ENCODE measurements around the gene NEDD4L.
A peak's percentile ranks its signal among the peaks of the same experiment; 100 is the strongest.
"Not testable (repeated sequence)": the region's sequence is repeated elsewhere in the genome, so short reads cannot be mapped to it uniquely, and the experiment has no call there.

NEDD4L gene

GRCh38 chr18:58158008-58158407 is 114.0 kb downstream of the NEDD4L start:
- Histone ChIP-seq H3K4me1 (no peaks in the 10 kb centered on the region), H3K9me3 (no peaks in the 10 kb centered on the region), H3K4me3 (no peak overlapping the region), H3K27me3 (ENCODE audit: low read depth) (no peaks in the 10 kb centered on the region), H3K36me3 (replicated peaks) (no peaks in the 10 kb centered on the region)
- in situ Hi-C loops (cut with MboI; ENCODE audit: low sequenced_read_pairs) = no loop called here
- no peak for DNase-seq (ENCODE audit: low spot score in 2 of 2)

- Histone ChIP-seq H3K4me3 (no peak overlapping the region), H3K9me3 (no peaks in the 10 kb centered on the region), H3K36me3 (replicated peaks) (no peaks in the 10 kb centered on the region), H3K4me1 (no peaks in the 10 kb centered on the region), H3K27me3 (ENCODE audit: low read depth) (no peaks in the 10 kb centered on the region)
- no peak for DNase-seq (ENCODE audit: low spot score in 2 of 2)
- in situ Hi-C loops (cut with MboI; ENCODE audit: low sequenced_read_pairs) = no loop called here
Observed at GRCh38 chr18:58158459-58158858, 114.4 kb downstream of the NEDD4L start.

DNA sequence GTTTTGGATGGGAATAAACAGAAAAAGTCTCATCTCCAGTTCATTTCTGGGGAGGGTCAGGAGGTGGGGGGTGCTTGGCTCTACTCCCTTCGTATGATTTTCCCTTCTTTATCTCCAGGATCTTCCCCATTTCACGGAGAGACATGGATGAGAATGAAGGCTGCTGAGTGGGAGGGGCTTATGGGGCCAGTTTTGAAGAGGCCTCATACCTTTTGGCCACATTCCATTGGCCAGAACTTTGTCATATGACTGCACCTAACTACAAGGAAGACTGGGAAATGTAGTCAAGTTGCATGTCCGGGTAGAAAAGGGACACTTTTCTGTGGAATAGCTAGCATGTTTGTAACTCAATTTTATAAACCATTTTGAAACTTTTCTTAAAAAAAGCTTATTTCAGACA is 117.6 kb downstream of the NEDD4L start:
- Histone ChIP-seq H3K4me3 (no peak overlapping the region), H3K27me3 (ENCODE audit: low read depth) (no peaks in the 10 kb centered on the region), H3K36me3 (replicated peaks) (no peaks in the 10 kb centered on the region), H3K4me1 (no peaks in the 10 kb centered on the region), H3K9me3 (no peaks in the 10 kb centered on the region)
- in situ Hi-C loops (cut with MboI; ENCODE audit: low sequenced_read_pairs) = no loop called here
- DNase-seq (ENCODE audit: low spot score in 2 of 2) = peak; percentile 31 to 66

DNA sequence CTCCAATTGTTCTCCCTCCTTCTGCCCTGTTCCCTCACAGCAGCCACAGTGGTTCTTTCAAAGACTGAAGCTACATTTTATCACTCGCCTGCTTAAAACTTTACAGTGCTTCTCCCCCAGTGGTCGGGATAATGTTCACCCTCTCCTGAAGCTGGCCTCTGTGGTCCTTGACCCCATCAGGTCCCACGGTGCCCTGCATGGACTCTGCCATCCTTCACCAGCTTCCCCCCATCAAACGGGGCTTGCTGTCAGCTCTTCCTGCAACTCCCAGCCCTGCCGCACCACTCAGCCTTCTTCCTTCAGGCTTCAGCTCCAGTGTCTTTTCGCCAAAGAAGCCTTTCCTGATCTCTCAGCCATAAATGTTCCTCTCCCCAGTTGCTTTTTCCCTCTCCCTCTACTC is 118.1 kb downstream of the NEDD4L start:
- no peak for DNase-seq (ENCODE audit: low spot score in 2 of 2)
- Histone ChIP-seq H3K9me3 (no peaks in the 10 kb centered on the region), H3K27me3 (ENCODE audit: low read depth) (no peaks in the 10 kb centered on the region), H3K36me3 (replicated peaks) (no peaks in the 10 kb centered on the region), H3K4me1 (no peaks in the 10 kb centered on the region), H3K4me3 (no peak overlapping the region)
- in situ Hi-C loops (cut with MboI; ENCODE audit: low sequenced_read_pairs) = no loop called here

- Histone ChIP-seq H3K4me1 (no peaks in the 10 kb centered on the region), H3K27me3 (ENCODE audit: low read depth) (no peaks in the 10 kb centered on the region), H3K36me3 (replicated peaks) (no peaks in the 10 kb centered on the region), H3K9me3 (no peaks in the 10 kb centered on the region), H3K4me3 (no peak overlapping the region)
- no peak for DNase-seq (ENCODE audit: low spot score in 2 of 2)
- in situ Hi-C loops (cut with MboI; ENCODE audit: low sequenced_read_pairs) = no loop called here
Observed at GRCh38 chr18:58163004-58163590, 119.1 kb downstream of the NEDD4L start.

GRCh38 chr18:58166278-58166844 is 122.3 kb downstream of the NEDD4L start:
- H3K27me3 ChIP-seq (ENCODE audit: low read depth) = no peaks in the 10 kb centered on the region
- H3K4me1 ChIP-seq = no peaks in the 10 kb centered on the region
- in situ Hi-C loops (cut with MboI; ENCODE audit: low sequenced_read_pairs) = no loop called here
- no peaks in the 10 kb centered on the region for H3K36me3 ChIP-seq (replicated peaks)
- no peak overlapping the region for H3K4me3 ChIP-seq
- H3K9me3 ChIP-seq = no peaks in the 10 kb centered on the region
- no peak for DNase-seq (ENCODE audit: low spot score in 2 of 2)

DNA sequence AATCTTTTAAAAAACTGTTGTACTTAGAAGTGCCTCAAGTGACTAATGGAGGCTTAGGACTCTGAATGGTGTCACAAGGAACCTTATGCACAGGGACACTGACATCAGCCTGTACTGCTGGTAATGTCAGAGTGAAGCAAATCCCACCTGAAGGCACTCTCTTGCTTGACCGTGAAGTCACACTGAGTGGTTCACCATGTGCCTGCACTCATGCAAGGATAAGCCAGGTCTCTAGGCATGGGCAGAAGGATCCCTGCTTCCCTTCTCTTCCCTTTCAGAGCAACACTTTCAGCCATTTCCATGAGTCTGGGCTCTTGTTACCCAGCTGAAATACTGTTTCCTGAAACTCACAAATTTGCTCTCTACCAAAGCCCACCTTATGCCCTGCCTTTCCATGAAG is 123.0 kb downstream of the NEDD4L start:
- Histone ChIP-seq H3K4me3 (no peak overlapping the region), H3K27me3 (ENCODE audit: low read depth) (no peaks in the 10 kb centered on the region), H3K9me3 (no peaks in the 10 kb centered on the region), H3K4me1 (no peaks in the 10 kb centered on the region), H3K36me3 (replicated peaks) (no peaks in the 10 kb centered on the region)
- in situ Hi-C loops (cut with MboI; ENCODE audit: low sequenced_read_pairs) = no loop called here
- no peak for DNase-seq (ENCODE audit: low spot score in 2 of 2)

- Histone ChIP-seq H3K4me3 (no peak overlapping the region), H3K27me3 (ENCODE audit: low read depth) (no peaks in the 10 kb centered on the region), H3K9me3 (no peaks in the 10 kb centered on the region), H3K4me1 (no peaks in the 10 kb centered on the region), H3K36me3 (replicated peaks) (no peaks in the 10 kb centered on the region)
- in situ Hi-C loops (cut with MboI; ENCODE audit: low sequenced_read_pairs) = no loop called here
- DNase-seq (ENCODE audit: low spot score in 2 of 2) = no peak
Observed at GRCh38 chr18:58168221-58168620, 124.2 kb downstream of the NEDD4L start.

DNA sequence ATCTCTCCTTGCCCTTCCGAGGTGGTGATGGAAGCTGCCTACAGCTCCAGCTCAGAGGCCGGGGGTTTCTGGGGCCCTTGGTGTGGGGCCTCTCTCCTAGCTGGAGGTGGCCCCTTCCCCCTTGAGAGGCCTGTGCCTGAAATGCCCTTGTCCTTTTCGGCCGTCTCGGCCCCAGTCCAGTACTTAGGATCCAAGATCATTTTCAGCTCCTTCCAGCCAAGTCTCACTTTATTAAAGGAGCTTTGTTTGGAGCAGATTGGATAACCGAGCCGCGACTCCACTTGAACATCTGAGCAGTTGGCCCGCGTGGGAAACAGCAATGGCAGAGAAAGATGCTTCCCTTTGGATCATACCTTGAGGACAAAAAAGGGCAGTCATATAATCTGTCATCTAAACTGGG is 125.0 kb downstream of the NEDD4L start:
- in situ Hi-C loops (cut with MboI; ENCODE audit: low sequenced_read_pairs) = no loop called here
- H3K4me3 ChIP-seq = no peak overlapping the region
- H3K36me3 ChIP-seq (replicated peaks) = no peaks in the 10 kb centered on the region
- no peaks in the 10 kb centered on the region for H3K9me3 ChIP-seq
- H3K4me1 ChIP-seq = no peaks in the 10 kb centered on the region
- no peaks in the 10 kb centered on the region for H3K27me3 ChIP-seq (ENCODE audit: low read depth)
- DNase-seq (ENCODE audit: low spot score in 2 of 2) = no peak

DNA sequence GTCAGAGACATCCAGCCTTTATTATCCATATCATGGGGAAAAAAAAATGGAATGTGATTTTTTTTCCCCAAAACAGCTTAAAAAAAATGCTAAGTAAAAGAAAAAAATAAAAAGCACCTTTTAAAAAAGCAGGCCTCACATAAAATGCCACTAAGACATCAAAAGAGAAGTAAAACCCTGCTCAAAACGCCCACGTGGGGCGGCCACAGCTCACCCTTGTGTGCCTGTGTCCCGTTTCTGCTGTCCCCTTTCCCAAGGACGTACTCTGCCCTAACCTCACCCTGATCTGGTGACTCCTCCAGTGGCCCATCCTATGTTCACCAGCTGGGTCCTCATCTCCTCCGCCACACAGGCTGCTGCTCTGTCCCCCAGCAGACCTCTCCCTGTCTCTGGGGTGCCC is 125.4 kb downstream of the NEDD4L start:
- H3K36me3 ChIP-seq (replicated peaks) = no peaks in the 10 kb centered on the region
- DNase-seq (ENCODE audit: low spot score in 2 of 2) = no peak
- no peak overlapping the region for H3K4me3 ChIP-seq
- no peaks in the 10 kb centered on the region for H3K9me3 ChIP-seq
- in situ Hi-C loops (cut with MboI; ENCODE audit: low sequenced_read_pairs) = no loop called here
- no peaks in the 10 kb centered on the region for H3K27me3 ChIP-seq (ENCODE audit: low read depth)
- no peaks in the 10 kb centered on the region for H3K4me1 ChIP-seq

DNA sequence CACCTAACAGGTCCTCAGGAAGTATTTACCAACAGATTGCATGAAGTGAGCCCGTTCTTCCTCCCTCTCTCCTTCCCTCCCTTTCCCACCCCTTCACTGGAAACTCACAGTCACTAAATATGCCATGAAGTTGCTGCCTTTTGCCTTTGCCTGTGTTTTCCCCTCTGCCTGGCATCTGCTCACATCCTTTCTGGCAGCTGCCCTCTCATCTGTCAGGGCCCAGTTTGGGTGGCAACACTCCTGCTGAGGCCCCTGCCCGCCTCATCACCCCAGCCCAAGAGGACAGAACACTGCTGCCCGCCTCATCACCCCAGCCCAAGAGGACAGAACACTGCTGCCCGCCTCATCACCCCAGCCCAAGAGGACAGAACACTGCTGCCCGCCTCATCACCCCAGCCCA is 126.0 kb downstream of the NEDD4L start:
- DNase-seq (ENCODE audit: low spot score in 2 of 2); H3K27me3 ChIP-seq (ENCODE audit: low read depth); H3K4me3 ChIP-seq; in situ Hi-C loops (cut with MboI; ENCODE audit: low sequenced_read_pairs); H3K36me3 ChIP-seq (replicated peaks); H3K9me3 ChIP-seq; H3K4me1 ChIP-seq: not testable (repeated sequence)

DNA sequence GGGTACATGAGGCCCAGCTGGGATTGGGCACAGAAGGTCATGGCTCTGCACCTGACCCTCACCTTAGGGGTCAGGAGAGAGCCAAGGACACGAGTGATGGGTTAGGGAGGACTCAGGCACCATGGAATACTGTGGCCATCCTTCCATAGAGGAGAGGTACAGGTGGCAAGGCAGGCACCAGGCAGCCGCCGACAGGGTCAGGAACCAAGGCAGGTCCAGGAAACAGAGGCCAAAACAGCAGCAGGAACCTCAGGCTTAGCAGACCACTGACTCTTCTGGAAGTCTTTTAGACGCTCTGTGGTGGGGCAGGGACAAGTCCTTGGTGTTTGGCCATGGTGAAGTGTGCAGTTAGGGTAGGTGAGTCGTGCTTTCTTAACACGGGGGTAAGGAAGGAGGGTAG is 128.0 kb downstream of the NEDD4L start:
- Histone ChIP-seq H3K4me1 (no peaks in the 10 kb centered on the region), H3K9me3 (no peaks in the 10 kb centered on the region), H3K27me3 (ENCODE audit: low read depth) (no peaks in the 10 kb centered on the region), H3K4me3 (no peak overlapping the region), H3K36me3 (replicated peaks) (no peaks in the 10 kb centered on the region)
- in situ Hi-C loops (cut with MboI; ENCODE audit: low sequenced_read_pairs) = no loop called here
- DNase-seq (ENCODE audit: low spot score in 2 of 2) = no peak

DNA sequence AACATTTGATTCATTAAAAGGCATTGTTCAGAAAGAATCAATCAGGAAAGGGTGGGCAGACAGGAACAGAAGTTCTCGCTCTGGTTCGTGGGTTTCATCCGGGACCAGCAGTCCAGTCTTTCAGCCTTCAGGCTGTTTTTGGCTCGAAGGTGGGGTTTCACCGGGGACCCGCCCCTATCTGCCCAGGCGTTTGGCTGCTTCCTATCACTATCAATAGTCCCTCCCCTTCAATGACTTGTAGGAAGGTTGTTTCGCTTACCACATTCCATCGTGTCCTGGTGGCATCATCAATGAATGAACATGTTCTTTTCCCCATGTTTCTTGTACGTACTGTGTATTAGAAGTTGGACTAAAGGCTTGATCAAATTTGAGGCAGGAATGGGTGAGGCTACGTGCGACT is 130.3 kb downstream of the NEDD4L start:
- in situ Hi-C loops (cut with MboI; ENCODE audit: low sequenced_read_pairs) = no loop called here
- H3K4me1 ChIP-seq = no peaks in the 10 kb centered on the region
- H3K36me3 ChIP-seq (replicated peaks) = no peaks in the 10 kb centered on the region

DNA sequence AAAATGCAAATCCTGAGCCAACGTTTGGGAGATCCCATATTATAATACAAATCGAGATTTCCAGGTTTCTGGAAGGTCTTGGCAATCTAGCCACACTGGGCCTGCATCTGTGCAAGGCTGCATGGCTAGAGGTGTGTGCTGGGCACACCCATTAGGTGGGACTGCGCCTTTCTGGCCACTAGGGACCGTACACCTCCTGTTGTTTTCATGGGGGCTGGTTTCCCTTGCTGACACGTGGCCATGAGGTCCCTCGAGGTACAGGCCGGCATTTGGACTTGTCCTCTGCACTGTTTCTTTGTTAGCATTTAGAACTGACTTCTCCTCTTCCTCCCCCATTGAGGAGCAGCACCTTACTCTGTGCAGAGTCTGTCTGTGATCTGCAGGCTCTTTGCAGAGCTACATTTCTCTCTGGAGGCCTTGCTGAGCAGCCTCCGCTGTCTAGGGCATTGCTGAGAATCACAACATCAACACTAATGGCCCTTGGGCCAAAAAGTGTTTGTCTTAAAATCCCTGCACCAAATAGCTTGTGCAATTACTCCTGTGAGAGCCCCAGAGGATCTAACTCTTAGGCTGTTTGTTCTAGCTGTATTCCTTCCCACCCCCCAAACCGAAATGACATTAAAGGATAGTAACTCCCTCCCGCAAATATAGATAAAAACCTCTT is 131.2 kb downstream of the NEDD4L start:
- in situ Hi-C loops (cut with MboI; ENCODE audit: low sequenced_read_pairs) = loop anchor here (25.0 kb wide), 2 partner anchors 288 to 312 kb away; no protein-coding TSS in a partner anchor
- H3K4me3 ChIP-seq = no peak overlapping the region
- H3K9me3 ChIP-seq = no peaks in the 10 kb centered on the region
- DNase-seq (ENCODE audit: low spot score in 2 of 2) = no peak
- no peaks in the 10 kb centered on the region for H3K4me1 ChIP-seq
- H3K27me3 ChIP-seq (ENCODE audit: low read depth) = no peaks in the 10 kb centered on the region
- no peaks in the 10 kb centered on the region for H3K36me3 ChIP-seq (replicated peaks)

More for the DNA sequence above, 130.3 kb downstream of the NEDD4L start:
- no peak for DNase-seq (ENCODE audit: low spot score in 2 of 2)
- Histone ChIP-seq H3K27me3 (ENCODE audit: low read depth) (no peaks in the 10 kb centered on the region), H3K9me3 (no peaks in the 10 kb centered on the region), H3K4me3 (no peak overlapping the region)
